OCI-LY3 (cell line): ENCODE results near the gene ZNF862.

ENCODE experiments used
- H2AFZ ChIP-seq: fragments of 200-600, 300-600 bp; shearing (Covaris generic); 2 replicates; pipeline ENCODE4 v1.6.0; 2014; ENCODE audit warnings: antibody characterized with exemption, low read depth, low read length
- H3K27ac ChIP-seq: fragments of 200-600, 300-600 bp; sonication (generic); 2 replicates; pipeline ENCODE4 v1.5.1; 2014; ENCODE audit warnings: mild to moderate bottlenecking, low read length, moderate library complexity, mixed read lengths
- H3K27me3 ChIP-seq: fragments of 200-600, 300-600 bp; sonication (generic); 2 replicates; pipeline ENCODE4 v1.6.1; 2014; ENCODE audit warnings: low read depth, low read length, mixed read lengths
- H3K36me3 ChIP-seq: fragments of 200-600, 300-600 bp; sonication (generic); replicated peaks from 2 replicates; pipeline ENCODE3; 2014; ENCODE audit warnings: low read depth, low read length, mixed read lengths
- H3K4me1 ChIP-seq: fragments of 300-600, 200-600 bp; sonication (generic); 2 replicates; pipeline ENCODE4 v1.6.1; 2014; ENCODE audit warnings: low read length, mixed read lengths
- H3K4me2 ChIP-seq: fragments of 200-600, 300-600 bp; sonication (generic); 2 replicates; pipeline ENCODE4 v1.6.1; 2014; ENCODE audit warnings: low read length, mixed read lengths
- H3K4me3 ChIP-seq: fragments of 300-600, 200-600 bp; sonication (generic); 2 replicates; pipeline ENCODE4 v1.5.1; 2014; ENCODE audit warnings: antibody characterized with exemption, mild to moderate bottlenecking, low read length, moderate library complexity
- H3K79me2 ChIP-seq: fragments of 300-600, 200-600 bp; shearing (Covaris generic); 2 replicates; pipeline ENCODE4 v1.6.1; 2014; ENCODE audit warnings: mild to moderate bottlenecking, low read length, mixed read lengths
- H3K9ac ChIP-seq: fragments of 300-600, 200-600 bp; shearing (Covaris generic); 2 replicates; pipeline ENCODE4 v1.6.0; 2014; ENCODE audit warnings: mild to moderate bottlenecking, low read length, moderate library complexity
- H3K9me3 ChIP-seq: fragments of 200-600, 300-600 bp; shearing (Covaris generic); 2 replicates; pipeline ENCODE4 v1.6.1; 2014; ENCODE audit warnings: low read length, mixed read lengths; ENCODE audit not compliant: insufficient read depth
- H4K20me1 ChIP-seq: fragments of 200-600, 300-600 bp; sonication (generic); 2 replicates; pipeline ENCODE4 v1.6.1; 2016; ENCODE audit warnings: low read length, mixed read lengths; ENCODE audit not compliant: insufficient read depth
- EZH2phosphoT487 ChIP-seq: fragments of 200-600 bp; shearing (Covaris generic); IDR thresholded peaks from 2 replicates; pipeline ENCODE4 v1.6.1; 2018; ENCODE audit warnings: antibody characterized with exemption, mixed run types, low read depth
- TF ChIP-seq, protein P1 (sequence below): fragments of 200-600, 300-600 bp; sonication (generic); IDR thresholded peaks from 2 replicates; pipeline ENCODE4 v1.5.1; 2014; ENCODE audit warnings: antibody characterized with exemption, low read length, low read depth

The ZNF862 gene

DNA sequence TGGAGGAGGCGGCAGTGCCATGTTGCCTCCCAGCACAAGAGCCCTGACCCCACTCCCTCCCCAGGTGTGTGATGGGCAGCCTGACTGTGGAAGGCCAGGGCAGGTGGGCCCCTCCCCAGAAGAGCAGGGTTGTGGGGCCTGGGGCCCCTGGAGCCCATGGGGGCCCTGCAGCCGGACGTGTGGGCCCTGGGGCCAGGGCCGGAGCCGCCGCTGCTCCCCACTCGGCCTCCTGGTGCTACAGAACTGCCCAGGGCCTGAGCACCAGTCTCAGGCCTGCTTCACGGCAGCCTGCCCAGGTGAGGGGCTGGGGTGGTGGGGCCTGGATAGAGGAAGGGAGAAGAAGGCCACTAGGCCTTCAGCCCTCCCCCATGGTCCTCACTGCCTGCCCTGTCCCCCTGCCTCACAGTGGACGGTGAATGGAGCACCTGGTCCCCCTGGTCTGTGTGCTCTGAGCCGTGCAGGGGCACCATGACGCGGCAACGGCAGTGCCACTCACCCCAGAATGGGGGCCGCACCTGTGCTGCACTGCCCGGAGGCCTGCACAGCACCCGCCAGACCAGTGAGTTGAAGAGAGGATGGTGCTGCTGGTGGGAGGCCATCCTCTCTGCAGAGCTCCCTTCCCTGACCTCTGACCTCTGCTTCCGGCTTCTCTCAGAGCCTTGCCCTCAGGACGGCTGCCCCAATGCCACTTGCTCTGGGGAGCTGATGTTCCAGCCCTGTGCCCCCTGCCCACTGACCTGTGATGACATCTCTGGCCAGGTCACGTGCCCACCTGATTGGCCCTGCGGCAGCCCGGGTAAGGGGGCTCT lies 46.6 kb upstream of the ZNF862 start:
- Histone ChIP-seq H3K4me1 (no peaks in the 10 kb centered on the region), H4K20me1 (no peaks in the 10 kb centered on the region), H3K9ac (no peak overlapping the region), H2AFZ (no peak overlapping the region), H3K79me2 (no peaks in the 10 kb centered on the region), H3K9me3 (no peaks in the 10 kb centered on the region), H3K4me2 (no peak overlapping the region), H3K4me3 (no peak overlapping the region), H3K36me3 (no peaks in the 10 kb centered on the region), H3K27me3 (peaks cover 5% of the 10 kb centered on the region; the same call in 1 of the 2 replicates), H3K27ac (no peak overlapping the region)
- no peak for TF ChIP-seq EZH2phosphoT487
- TF ChIP-seq, protein P1, sequence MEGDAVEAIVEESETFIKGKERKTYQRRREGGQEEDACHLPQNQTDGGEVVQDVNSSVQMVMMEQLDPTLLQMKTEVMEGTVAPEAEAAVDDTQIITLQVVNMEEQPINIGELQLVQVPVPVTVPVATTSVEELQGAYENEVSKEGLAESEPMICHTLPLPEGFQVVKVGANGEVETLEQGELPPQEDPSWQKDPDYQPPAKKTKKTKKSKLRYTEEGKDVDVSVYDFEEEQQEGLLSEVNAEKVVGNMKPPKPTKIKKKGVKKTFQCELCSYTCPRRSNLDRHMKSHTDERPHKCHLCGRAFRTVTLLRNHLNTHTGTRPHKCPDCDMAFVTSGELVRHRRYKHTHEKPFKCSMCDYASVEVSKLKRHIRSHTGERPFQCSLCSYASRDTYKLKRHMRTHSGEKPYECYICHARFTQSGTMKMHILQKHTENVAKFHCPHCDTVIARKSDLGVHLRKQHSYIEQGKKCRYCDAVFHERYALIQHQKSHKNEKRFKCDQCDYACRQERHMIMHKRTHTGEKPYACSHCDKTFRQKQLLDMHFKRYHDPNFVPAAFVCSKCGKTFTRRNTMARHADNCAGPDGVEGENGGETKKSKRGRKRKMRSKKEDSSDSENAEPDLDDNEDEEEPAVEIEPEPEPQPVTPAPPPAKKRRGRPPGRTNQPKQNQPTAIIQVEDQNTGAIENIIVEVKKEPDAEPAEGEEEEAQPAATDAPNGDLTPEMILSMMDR, result no peak

DNA sequence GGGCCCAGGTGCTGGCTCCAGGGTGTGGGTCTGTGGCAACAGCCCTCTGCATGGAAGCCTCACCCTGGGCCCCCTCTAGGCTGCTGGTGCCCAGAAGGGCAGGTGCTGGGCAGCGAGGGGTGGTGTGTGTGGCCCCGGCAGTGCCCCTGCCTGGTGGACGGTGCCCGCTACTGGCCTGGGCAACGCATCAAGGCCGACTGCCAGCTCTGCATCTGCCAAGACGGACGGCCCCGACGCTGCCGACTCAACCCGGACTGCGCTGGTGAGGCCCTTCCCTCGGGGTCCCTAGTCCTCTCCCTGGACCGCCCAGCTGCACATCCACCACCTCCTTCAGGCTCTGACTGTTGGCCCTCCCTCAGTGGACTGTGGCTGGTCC lies 46.0 kb upstream of the ZNF862 start:
- no peaks in the 10 kb centered on the region for H4K20me1 ChIP-seq
- no peaks in the 10 kb centered on the region for H3K4me1 ChIP-seq
- peaks cover 5% of the 10 kb centered on the region; the same call in 1 of the 2 replicates for H3K27me3 ChIP-seq
- no peaks in the 10 kb centered on the region for H3K36me3 ChIP-seq
- no peak overlapping the region for H3K9ac ChIP-seq
- H3K9me3 ChIP-seq, result no peaks in the 10 kb centered on the region
- H2AFZ ChIP-seq, result no peak overlapping the region
- H3K79me2 ChIP-seq, result no peaks in the 10 kb centered on the region
- H3K27ac ChIP-seq, result no peak overlapping the region
- no peak overlapping the region for H3K4me3 ChIP-seq
- H3K4me2 ChIP-seq, result no peak overlapping the region
- TF ChIP-seq, protein P1, result no peak
- TF ChIP-seq EZH2phosphoT487, result no peak

DNA sequence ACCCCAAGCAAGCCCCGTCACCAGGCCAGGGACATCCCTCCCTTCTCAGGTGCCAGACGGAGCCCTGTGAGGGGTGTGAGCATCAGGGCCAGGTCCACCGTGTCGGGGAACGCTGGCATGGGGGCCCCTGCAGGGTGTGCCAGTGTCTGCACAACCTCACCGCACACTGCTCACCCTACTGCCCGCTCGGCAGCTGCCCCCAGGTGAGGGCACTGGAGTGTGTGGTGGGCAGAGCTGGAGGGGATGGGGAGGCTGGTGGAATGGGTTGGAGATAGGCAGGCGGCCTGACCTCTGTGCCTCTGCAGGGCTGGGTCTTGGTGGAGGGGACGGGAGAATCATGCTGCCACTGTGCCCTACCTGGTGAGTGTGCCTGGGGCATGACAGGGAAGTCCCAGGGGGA lies 44.9 kb upstream of the ZNF862 start:
- TF ChIP-seq, protein P1, result no peak
- TF ChIP-seq EZH2phosphoT487, result no peak
- H3K79me2 ChIP-seq, result no peaks in the 10 kb centered on the region
- no peak overlapping the region for H3K4me2 ChIP-seq
- no peaks in the 10 kb centered on the region for H4K20me1 ChIP-seq
- no peak overlapping the region for H3K9ac ChIP-seq
- H2AFZ ChIP-seq, result no peak overlapping the region
- peaks cover 5% of the 10 kb centered on the region; the same call in 1 of the 2 replicates for H3K27me3 ChIP-seq
- no peaks in the 10 kb centered on the region for H3K36me3 ChIP-seq
- H3K27ac ChIP-seq, result no peak overlapping the region
- H3K4me3 ChIP-seq, result no peak overlapping the region
- no peaks in the 10 kb centered on the region for H3K4me1 ChIP-seq
- no peaks in the 10 kb centered on the region for H3K9me3 ChIP-seq

DNA sequence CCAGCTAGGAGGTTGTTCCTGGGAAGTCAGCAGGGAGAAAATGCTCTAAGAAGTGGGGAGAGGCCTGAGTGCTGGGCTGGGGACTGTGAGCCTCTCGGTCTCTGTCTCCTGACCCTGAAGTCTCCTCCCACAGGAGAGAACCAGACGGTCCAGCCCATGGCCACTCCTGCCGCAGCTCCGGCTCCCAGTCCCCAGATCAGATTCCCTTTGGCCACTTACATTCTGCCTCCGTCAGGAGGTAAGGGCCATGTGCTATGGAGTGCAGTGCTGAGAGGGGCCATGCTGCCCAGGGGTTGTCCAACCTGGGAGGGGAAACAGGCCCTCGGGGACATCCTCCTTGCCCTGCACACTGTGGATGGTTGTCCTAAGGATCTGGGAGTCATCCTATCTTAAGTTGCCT lies 43.5 kb upstream of the ZNF862 start:
- no peaks in the 10 kb centered on the region for H3K36me3 ChIP-seq
- H3K79me2 ChIP-seq, result no peaks in the 10 kb centered on the region
- no peaks in the 10 kb centered on the region for H4K20me1 ChIP-seq
- peaks cover 5% of the 10 kb centered on the region for H3K4me1 ChIP-seq
- H2AFZ ChIP-seq, result no peak overlapping the region
- no peak overlapping the region for H3K27ac ChIP-seq
- H3K9ac ChIP-seq, result no peak overlapping the region
- no peak overlapping the region for H3K4me3 ChIP-seq
- H3K9me3 ChIP-seq, result no peaks in the 10 kb centered on the region
- no peak for TF ChIP-seq EZH2phosphoT487
- TF ChIP-seq, protein P1, result no peak
- H3K4me2 ChIP-seq, result no peak overlapping the region
- peaks cover 5% of the 10 kb centered on the region; the same call in 1 of the 2 replicates for H3K27me3 ChIP-seq
